Measurements from ENCODE around the gene GNAO1.

DNA sequence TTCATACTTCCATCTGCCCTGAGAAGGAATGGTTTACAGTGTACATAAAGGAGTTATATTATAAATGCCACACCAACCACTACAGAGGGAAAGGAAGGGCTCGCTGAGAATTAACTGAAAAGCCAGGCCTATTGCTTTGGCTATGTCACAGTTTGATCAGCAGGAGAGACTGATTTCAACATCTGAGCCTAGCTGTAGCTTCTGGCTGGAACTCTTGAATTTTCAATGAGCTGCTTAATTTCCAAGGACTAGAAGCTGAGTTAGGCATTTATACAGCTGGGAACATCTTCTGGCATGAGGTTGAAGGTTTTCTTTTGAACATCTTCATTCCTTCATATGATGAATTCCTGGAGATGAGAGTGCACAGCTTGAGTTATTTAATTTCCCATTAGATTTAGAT lies 47.6 kb upstream of the GNAO1 start:
- TF ChIP-seq, protein P1, sequence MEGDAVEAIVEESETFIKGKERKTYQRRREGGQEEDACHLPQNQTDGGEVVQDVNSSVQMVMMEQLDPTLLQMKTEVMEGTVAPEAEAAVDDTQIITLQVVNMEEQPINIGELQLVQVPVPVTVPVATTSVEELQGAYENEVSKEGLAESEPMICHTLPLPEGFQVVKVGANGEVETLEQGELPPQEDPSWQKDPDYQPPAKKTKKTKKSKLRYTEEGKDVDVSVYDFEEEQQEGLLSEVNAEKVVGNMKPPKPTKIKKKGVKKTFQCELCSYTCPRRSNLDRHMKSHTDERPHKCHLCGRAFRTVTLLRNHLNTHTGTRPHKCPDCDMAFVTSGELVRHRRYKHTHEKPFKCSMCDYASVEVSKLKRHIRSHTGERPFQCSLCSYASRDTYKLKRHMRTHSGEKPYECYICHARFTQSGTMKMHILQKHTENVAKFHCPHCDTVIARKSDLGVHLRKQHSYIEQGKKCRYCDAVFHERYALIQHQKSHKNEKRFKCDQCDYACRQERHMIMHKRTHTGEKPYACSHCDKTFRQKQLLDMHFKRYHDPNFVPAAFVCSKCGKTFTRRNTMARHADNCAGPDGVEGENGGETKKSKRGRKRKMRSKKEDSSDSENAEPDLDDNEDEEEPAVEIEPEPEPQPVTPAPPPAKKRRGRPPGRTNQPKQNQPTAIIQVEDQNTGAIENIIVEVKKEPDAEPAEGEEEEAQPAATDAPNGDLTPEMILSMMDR (conservative IDR thresholded peaks at IDR 0.05 in 1 of 2, IDR thresholded peaks at IDR 0.05 in 1 of 2; ENCODE audit: extremely low read depth in 1 of 2, insufficient read depth in 1 of 2, low read depth in 1 of 2, low read length in 2 of 2) = no peak
- no peak for TF ChIP-seq EZH2 (IDR thresholded peaks at IDR 0.05; ENCODE audit: borderline replicate concordance, low read length)
